SH-SY5Y (cell line): ENCODE measurements around the gene PLEKHA6.

ENCODE experiments used
- GATA2 ChIP-seq: IDR thresholded peaks from 2 replicates; pipeline ENCODE4 v1.6.1; 2011; ENCODE audit warnings: mild to moderate bottlenecking, low read depth, low read length
- GATA3 ChIP-seq: IDR thresholded peaks from 2 replicates; pipeline ENCODE4 v1.6.1; 2011; ENCODE audit warnings: low read depth, mild to moderate bottlenecking, low read length, moderate library complexity

PLEKHA6 gene

DNA sequence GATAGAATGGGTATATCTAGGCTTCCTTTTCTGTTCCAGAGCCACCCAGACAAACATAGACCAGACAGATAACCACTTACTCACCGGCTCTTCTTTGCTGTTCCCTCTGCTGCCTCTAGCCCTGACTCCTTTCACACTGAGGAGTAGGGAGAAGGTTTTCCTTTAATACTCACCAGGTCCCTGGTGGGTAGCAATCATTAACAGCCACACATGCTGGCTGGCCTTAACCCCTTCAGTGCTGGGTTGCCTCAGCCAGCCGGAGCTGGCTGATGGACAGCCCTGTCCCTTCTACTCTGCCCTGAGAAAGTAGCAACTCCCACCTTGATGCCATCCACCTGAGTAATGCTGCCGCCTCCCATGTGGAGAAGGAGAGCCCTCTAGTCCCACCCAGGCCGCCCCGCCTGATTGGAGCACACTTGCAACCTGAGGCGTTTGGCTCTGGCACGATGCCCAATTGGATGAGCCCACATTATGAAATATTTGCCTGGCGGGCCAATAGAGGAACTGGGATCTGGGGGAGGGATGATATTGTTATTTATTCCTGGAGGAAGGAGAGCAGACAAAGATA is 71.6 kb downstream of the PLEKHA6 start:
- TF ChIP-seq GATA2 (peak; percentile 13; the same call in 1 of the 2 replicates), GATA3 (no peak)

DNA sequence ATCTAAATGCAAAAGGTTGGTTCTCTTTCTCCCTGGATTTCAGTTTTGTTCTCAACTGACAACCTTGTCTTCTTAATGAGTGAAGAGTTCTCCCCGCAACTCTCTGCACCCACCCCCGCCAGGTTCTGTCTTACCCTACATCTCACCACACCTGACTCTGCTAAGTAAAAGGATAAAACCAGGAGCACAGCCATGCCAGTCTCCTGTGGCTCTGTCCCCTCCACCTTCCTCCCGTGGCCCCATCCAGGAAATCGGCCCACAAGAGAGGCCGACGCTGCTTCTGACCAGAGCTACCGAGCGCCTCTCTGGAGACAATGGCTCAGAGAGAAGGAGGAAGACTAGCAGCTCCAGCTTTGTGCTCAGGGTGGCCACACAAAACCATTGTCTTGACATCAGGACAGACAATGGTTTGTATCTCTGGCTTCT is 72.2 kb downstream of the PLEKHA6 start:
- TF ChIP-seq GATA2 (no peak), GATA3 (no peak)

DNA sequence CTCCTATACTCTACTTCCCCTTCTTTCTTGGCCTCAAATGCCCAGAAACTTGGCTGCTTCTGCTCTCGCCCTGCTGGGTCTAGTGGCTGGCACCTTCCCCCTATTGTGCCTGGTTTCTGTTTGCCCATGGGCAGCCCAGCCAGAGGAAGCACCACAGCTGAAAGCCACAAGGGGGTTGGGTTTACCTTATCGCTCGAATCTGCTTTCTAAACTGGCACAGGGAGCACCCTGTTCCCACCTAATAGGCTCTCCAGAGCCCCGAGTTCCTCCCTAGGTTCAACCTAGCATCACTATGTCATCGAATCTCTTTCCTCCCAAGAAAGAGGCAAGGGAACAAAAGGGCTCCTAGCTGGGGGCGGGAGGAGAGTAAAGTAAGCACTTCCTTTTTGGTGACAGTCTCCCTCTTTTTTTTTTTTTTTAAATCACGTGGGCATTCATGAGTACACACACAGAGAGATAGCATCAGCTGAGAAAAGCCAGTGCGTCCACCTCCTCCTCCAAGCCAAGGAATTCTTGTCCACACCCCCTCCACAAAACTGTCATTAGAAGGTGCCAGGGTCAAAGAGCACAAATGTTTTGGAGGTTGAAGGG is 72.8 kb downstream of the PLEKHA6 start:
- TF ChIP-seq GATA2 (peak; percentile 98), GATA3 (peak; percentile 90)

GRCh38 chr1:204286315-204286714 is 73.4 kb downstream of the PLEKHA6 start:
- TF ChIP-seq GATA2 (no peak), GATA3 (no peak)

DNA sequence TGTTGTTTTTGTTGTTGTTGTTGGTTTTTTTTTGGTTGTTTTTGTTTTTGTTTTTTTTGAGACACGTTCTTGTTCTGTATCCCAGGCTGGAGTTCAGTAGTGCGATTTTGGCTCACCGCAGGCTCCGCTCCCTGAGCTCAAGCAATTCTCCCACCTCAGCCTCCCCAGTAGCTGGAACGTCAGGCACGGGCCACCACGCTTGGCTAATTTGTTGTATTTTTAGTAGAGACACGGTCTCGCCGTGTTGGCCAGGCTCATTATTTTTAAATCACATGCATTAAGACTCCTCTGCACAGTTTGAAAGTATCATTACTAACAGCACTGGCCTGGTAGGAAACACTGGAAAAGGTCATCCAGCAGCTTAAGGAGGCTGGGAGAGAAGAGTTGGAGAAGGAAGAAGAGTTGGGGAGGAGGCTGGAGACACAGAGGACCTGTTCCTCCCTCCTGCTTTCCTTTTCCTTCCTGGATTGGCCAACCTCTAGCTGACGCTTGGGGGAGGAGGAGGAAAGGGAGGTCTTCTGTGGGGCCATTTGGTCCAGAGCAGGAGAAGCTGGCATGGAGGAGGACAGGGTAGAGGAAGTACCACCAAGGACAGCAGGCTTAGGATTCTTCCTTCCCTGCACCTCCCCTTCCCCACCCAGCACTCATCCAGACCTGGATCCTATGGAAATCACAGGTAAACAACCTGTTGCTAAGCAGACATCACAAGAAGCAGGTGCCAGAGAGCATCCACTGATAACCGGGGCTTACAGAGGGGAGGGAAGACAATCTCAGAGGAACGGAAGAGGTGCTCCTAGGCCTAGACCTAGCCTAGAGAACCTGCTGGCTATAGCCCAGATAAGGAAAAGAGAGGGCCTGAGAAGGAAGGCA is 74.1 kb downstream of the PLEKHA6 start:
- no peak for TF ChIP-seq GATA2
- TF ChIP-seq GATA3: no peak

GRCh38 chr1:204284929-204285328 is 74.8 kb downstream of the PLEKHA6 start:
- TF ChIP-seq GATA3 (no peak), GATA2 (no peak)

DNA sequence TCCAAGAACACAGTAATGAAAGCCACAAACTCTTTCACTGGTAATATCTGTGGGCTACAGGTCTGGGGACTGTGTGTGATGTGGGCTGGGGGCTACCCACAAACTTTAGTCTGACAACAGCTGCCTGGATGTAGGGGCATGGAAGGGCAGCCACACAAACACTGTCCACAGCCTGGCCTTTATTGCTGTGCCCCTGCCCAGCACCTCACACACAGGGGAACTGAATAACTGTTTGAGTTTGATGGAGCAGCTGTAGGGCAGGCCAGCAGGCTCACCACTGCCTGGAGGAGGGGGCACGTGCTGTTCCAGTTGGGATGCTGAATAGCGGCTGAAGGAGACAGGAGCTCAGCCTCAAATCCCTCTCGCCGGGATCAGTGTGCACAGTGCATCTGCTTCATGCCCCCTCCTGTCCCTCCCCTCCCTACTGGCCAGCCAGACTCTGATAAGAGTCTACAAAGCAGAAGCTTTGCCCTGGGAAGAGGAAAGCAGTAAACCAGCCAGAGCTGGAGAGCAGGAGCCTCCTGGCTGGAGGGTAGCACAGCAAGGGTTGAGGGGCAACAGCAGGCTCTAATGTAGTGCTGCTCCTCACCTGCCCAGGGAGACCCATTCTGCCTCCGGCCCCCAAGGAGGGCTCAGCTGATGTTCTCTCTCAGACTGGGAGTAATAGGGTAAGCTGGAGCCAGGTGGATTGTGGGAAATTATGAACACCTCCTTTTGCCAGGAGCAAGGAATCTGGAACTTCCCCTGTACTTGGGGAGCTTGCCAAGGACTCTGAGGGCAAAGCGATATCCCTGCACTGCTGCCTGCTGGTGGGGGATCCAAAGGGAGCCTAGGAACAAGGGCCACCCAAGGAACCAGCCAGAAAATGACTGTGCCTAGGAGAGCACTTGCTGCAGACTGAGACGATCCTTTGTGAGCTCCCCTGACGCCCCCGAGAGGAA is 75.7 kb downstream of the PLEKHA6 start:
- TF ChIP-seq GATA3: no peak
- peak; percentile 88 for TF ChIP-seq GATA2

GRCh38 chr1:204282761-204283221 is 76.9 kb downstream of the PLEKHA6 start:
- TF ChIP-seq GATA2 (no peak), GATA3 (no peak)

DNA sequence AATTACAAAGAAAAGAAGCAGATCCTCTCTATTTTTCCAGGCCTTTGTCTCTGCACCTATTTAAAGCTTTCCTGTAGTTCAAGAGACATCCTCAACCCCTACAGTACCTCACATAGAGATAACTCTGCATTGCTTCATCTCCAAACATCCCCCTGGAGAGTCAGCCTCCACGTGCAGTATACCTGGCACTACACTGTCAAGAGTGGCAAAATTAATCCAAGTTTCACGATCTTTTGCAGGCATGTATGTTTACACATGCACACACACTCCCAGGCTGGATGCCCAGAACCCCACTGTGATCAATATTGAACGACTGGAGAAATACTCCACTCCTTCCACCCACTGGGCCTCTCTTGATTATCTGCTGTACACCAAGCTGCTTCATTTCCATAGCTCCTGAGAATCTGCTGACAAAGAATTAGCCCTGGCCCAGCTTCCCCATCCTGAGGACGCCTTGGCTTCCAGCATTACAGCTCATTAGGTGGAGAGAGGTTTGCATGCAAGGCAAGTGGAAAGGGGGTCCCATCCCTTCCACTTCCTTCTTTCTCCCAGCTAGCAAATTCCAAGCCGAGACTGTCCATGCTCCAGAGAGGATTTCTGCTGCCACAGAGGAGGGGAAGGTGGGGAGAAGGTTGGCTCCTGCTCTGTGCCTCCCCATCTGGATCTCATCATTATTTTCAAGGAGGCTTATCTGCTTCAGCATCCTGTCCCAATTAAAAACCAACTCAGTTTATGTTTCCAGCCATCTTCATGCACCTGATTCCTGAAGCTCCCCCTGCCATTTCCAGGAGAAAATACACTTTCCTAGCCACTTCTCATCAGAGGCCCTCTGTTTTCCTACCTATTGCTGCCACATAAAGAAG is 79.4 kb downstream of the PLEKHA6 start:
- TF ChIP-seq GATA2 (peak; percentile 94), GATA3 (peak; percentile 34; the same call in 1 of the 2 replicates)

GRCh38 chr1:204278958-204279357 is 80.8 kb downstream of the PLEKHA6 start:
- TF ChIP-seq GATA3 (no peak), GATA2 (no peak)

GRCh38 chr1:204278251-204278650 is 81.5 kb downstream of the PLEKHA6 start:
- TF ChIP-seq GATA3 (no peak), GATA2 (no peak)

DNA sequence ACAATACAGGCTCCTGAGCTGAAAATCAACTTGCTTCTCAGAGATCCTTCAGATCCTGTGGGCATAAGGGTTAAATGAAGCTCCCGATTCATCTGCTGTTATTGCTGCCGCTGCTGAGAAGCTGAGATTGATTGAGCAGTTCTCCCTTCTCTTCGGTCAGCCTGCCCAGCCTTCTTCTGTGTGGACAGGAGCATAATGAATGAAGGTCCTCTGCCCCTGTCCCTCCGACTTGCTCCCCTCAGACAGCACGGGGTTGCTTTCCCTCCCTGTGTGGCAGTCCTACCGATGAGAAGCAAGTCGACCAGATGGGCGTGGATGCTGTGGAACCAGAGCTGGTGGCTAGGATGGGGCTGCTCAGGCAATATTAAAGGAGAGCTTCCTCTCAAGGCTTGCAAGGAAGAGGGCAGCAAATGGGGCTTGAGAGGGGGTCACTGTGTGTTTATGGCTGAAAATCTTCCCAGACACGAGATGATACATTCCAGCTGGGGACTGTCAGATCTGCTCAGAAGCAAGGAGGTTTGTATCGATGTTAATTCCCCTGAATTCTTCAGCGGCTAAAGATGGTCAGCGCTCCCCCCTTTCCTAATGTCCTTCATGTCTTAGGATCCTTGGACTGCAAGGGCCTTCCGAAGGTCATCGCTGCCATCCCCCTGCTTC is 82.0 kb downstream of the PLEKHA6 start:
- no peak for TF ChIP-seq GATA2
- TF ChIP-seq GATA3: no peak

DNA sequence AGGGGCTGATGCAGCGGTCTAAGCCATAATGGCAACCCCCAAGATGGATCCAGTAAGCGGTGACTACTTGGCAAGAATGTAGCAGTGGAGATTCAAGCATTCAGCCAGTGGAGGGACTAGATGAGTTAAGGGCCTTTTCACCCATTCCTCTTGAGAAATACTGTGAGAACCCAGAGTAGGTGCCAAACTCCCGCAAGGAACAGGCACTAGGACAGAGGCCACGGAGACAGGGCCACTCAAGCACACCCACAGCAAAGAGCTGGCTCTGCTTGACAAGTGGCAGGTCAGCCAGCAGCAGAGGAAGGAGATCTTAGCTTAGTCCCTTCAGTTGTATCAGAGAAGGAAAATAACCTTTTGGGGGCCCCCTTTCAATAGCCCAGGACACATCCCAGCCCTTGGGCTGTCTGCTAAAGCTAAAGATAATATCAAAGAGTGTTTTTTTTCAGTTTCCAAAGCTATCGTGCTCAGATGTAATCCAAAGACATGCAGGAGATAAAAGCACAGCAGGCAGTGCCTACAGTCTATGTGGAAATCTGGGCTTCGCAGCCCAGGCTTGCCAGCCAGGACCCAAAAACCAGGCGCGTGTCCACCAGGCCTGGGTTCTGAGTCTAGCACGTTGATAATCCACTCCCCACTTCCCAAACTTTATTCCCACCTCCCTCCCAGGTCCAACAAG is 83.9 kb downstream of the PLEKHA6 start:
- TF ChIP-seq GATA3 (peak; percentile 73), GATA2 (peak; percentile 91)
